ENCODE data around the gene PDE4DIP. TPM values are rescaled to one million over a fixed set of nuclear protein-coding genes. Genes with fewer than 3 reads are reported as not detected.
A peak's percentile ranks its signal among the peaks of the same experiment; 100 is the strongest.
"Not testable (repeated sequence)": the region's sequence is repeated elsewhere in the genome, so short reads cannot be mapped to it uniquely, and the experiment has no call there.

PDE4DIP gene
- total RNA-seq, 8 experiments from 2014 or later = 39.0 to 215 (median 64.9) TPM

DNA sequence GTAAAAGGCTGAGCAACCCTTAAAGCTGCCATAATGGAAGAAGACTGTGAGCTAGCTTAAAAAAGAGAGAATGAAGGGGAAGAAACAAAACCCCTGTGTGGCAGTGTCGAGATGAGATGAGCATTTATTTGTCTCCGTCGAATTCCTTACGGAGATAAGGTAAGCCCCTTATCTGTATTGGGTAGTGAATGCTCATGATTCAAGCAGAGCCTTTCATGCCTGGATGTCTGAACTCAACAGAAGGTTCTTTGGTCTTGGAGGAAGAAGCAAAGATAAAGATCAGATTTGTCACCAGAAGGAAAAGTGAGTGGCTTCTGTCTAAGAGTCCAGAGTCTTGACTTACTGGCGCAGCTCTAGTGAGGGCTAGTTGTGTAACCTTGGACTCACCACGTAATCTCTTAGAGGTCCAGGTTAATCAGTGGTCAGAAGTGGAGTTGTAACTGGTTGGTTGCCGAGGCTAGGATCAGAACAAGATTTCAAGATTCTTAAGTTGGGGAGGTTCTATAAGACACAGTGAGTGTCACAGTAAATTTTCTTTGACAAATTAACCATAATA is 146.1 kb downstream of the PDE4DIP start:
- H3K4me1 ChIP-seq (replicated peaks in 1 of 2); in situ Hi-C loops (cut with MboI; ENCODE audit: low pct_unique_long_range_greater_than_20kb in 2 of 9, low sequenced_read_pairs in 9 of 9, unreplicated experiment in 9 of 9); H3K4me3 ChIP-seq; ATAC-seq (replicated peaks in 6 of 8); H3K27ac ChIP-seq: not testable (repeated sequence)
- WGBS, 10 experiments = 77 to 100% (median 87%) methylated on average over 1 to 4 of the region's 7 CpGs; no CpG with 5 or more reads in 6 of the 10 experiments

- H3K4me1 ChIP-seq (replicated peaks in 1 of 2); H3K4me3 ChIP-seq; H3K27ac ChIP-seq; in situ Hi-C loops (cut with MboI; ENCODE audit: low pct_unique_long_range_greater_than_20kb in 2 of 9, low sequenced_read_pairs in 9 of 9, unreplicated experiment in 9 of 9): not testable (repeated sequence)
- WGBS, 10 experiments = no CpG with 5 or more reads among the region's 2 CpGs
- ATAC-seq (replicated peaks in 6 of 8) = peak in 3 of 8 experiments; percentile 9 to 31 (median 27)
Measured at GRCh38 chr1:148991818-148992217, 147.6 kb downstream of the PDE4DIP start.

- in situ Hi-C loops (cut with MboI; ENCODE audit: low pct_unique_long_range_greater_than_20kb in 2 of 9, low sequenced_read_pairs in 9 of 9, unreplicated experiment in 9 of 9); H3K4me3 ChIP-seq; H3K4me1 ChIP-seq (replicated peaks in 1 of 2); H3K27ac ChIP-seq: not testable (repeated sequence)
- ATAC-seq (replicated peaks in 6 of 8) = peak; percentile 38 to 91 (median 84)
- no CpG with 5 or more reads among the region's 2 CpGs for WGBS, 10 experiments
Measured at GRCh38 chr1:148992364-148992763, 148.1 kb downstream of the PDE4DIP start.

- H3K4me1 ChIP-seq (replicated peaks in 1 of 2); in situ Hi-C loops (cut with MboI; ENCODE audit: low pct_unique_long_range_greater_than_20kb in 2 of 9, low sequenced_read_pairs in 9 of 9, unreplicated experiment in 9 of 9); ATAC-seq (replicated peaks in 6 of 8); H3K4me3 ChIP-seq; H3K27ac ChIP-seq: not testable (repeated sequence)
- WGBS, 10 experiments = 100% methylated on average over 1 of the region's 5 CpGs; no CpG with 5 or more reads in 8 of the 10 experiments
Measured at GRCh38 chr1:148996449-148997224, 152.4 kb downstream of the PDE4DIP start.

- H3K4me1 ChIP-seq (replicated peaks in 1 of 2); in situ Hi-C loops (cut with MboI; ENCODE audit: low pct_unique_long_range_greater_than_20kb in 2 of 9, low sequenced_read_pairs in 9 of 9, unreplicated experiment in 9 of 9); H3K4me3 ChIP-seq; H3K27ac ChIP-seq; ATAC-seq (replicated peaks in 6 of 8): not testable (repeated sequence)
- WGBS, 10 experiments = no CpG with 5 or more reads among the region's 6 CpGs
Measured at GRCh38 chr1:148997405-148997804, 153.2 kb downstream of the PDE4DIP start.

DNA sequence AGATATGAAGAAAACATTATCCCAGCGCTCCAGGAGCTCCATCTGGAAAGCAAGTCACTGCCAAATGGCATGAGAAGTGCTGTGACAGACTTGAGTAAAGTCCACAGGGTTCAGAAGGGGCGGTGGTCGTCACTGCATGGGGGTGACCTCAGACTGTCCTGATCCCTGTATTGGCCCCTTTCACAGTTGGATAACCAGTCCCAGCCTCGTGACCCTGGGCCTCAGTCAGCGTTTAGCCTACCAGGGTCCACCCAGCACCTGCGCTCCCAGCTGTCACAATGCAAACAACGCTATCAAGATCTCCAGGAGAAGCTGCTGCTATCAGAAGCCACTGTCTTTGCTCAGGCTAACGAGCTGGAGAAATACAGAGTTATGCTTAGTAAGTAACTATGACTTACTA is 158.4 kb downstream of the PDE4DIP start:
- no CpG with 5 or more reads among the region's 8 CpGs for WGBS, 10 experiments
- not testable (repeated sequence) for ATAC-seq (replicated peaks in 6 of 8); H3K27ac ChIP-seq

GRCh38 chr1:149008326-149008725 is 164.1 kb downstream of the PDE4DIP start:
- H3K4me3 ChIP-seq; H3K27ac ChIP-seq; H3K4me1 ChIP-seq (replicated peaks in 1 of 2); in situ Hi-C loops (cut with MboI; ENCODE audit: low pct_unique_long_range_greater_than_20kb in 2 of 9, low sequenced_read_pairs in 9 of 9, unreplicated experiment in 9 of 9); ATAC-seq (replicated peaks in 6 of 8): not testable (repeated sequence)
- no CpG with 5 or more reads among the region's 4 CpGs for WGBS, 10 experiments

More for the DNA sequence above, 158.4 kb downstream of the PDE4DIP start:
- H3K4me3 ChIP-seq; H3K4me1 ChIP-seq (replicated peaks in 1 of 2); in situ Hi-C loops (cut with MboI; ENCODE audit: low pct_unique_long_range_greater_than_20kb in 2 of 9, low sequenced_read_pairs in 9 of 9, unreplicated experiment in 9 of 9): not testable (repeated sequence)

GRCh38 chr1:149008769-149009168 is 164.5 kb downstream of the PDE4DIP start:
- in situ Hi-C loops (cut with MboI; ENCODE audit: low pct_unique_long_range_greater_than_20kb in 2 of 9, low sequenced_read_pairs in 9 of 9, unreplicated experiment in 9 of 9); H3K27ac ChIP-seq; H3K4me1 ChIP-seq (replicated peaks in 1 of 2); H3K4me3 ChIP-seq; ATAC-seq (replicated peaks in 6 of 8): not testable (repeated sequence)
- WGBS, 10 experiments = no CpG with 5 or more reads among the region's 2 CpGs

DNA sequence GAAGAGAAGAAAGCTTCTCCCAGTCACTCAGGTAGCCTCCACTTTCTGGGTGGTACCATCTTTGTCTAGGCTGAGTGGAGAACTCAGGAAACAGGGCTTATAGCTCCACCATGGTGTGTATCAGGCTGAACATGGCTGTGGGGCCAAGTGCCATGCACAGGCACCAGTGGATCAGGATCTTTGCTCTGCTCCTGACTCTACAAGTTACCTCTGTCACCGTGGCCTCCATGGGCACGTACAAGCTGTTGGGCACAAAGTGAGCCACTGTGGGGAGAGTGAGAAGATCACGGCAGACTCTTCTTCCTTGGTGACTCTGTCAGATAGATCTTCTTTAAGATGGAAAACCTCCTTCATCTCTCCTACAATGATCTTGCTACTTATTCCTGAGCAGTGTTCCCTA is 165.5 kb downstream of the PDE4DIP start:
- H3K27ac ChIP-seq; in situ Hi-C loops (cut with MboI; ENCODE audit: low pct_unique_long_range_greater_than_20kb in 2 of 9, low sequenced_read_pairs in 9 of 9, unreplicated experiment in 9 of 9); ATAC-seq (replicated peaks in 6 of 8); H3K4me3 ChIP-seq; H3K4me1 ChIP-seq (replicated peaks in 1 of 2): not testable (repeated sequence)
- WGBS, 10 experiments = 84 to 100% methylated on average over 3 of the region's 3 CpGs; no CpG with 5 or more reads in 8 of the 10 experiments

DNA sequence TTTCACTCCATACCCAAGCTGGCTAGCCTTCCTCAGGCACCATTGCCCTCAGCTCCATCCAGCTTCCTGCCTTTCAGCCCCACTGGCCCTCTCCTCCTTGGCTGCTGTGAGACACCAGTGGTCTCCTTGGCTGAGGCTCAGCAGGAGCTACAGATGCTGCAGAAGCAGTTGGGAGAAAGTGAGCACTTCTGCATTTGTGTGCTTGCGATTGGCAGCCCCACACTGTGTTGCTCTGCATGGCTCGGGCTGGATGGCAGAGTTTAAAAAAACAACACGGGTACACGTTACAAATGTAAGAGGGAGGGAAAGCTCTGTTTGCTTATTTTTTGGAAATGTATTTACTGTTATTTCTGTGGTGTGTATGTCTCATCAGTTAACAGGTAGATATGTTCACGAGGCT is 168.4 kb downstream of the PDE4DIP start:
- H3K27ac ChIP-seq; H3K4me1 ChIP-seq (replicated peaks in 1 of 2); ATAC-seq (replicated peaks in 6 of 8); in situ Hi-C loops (cut with MboI; ENCODE audit: low pct_unique_long_range_greater_than_20kb in 2 of 9, low sequenced_read_pairs in 9 of 9, unreplicated experiment in 9 of 9); H3K4me3 ChIP-seq: not testable (repeated sequence)
- no CpG with 5 or more reads among the region's 5 CpGs for WGBS, 10 experiments

GRCh38 chr1:149013513-149013912 is 169.3 kb downstream of the PDE4DIP start:
- ATAC-seq (replicated peaks in 6 of 8); H3K27ac ChIP-seq; in situ Hi-C loops (cut with MboI; ENCODE audit: low pct_unique_long_range_greater_than_20kb in 2 of 9, low sequenced_read_pairs in 9 of 9, unreplicated experiment in 9 of 9); H3K4me3 ChIP-seq; H3K4me1 ChIP-seq (replicated peaks in 1 of 2): not testable (repeated sequence)
- WGBS, 10 experiments = no CpG with 5 or more reads among the region's 4 CpGs

GRCh38 chr1:149015522-149015921 is 171.3 kb downstream of the PDE4DIP start:
- no CpG with 5 or more reads among the region's 3 CpGs for WGBS, 10 experiments
- in situ Hi-C loops (cut with MboI; ENCODE audit: low pct_unique_long_range_greater_than_20kb in 2 of 9, low sequenced_read_pairs in 9 of 9, unreplicated experiment in 9 of 9); H3K4me3 ChIP-seq; H3K27ac ChIP-seq; H3K4me1 ChIP-seq (replicated peaks in 1 of 2): not testable (repeated sequence)
- peak in 2 of 8 experiments; percentile 22 to 32 for ATAC-seq (replicated peaks in 6 of 8)

- H3K4me1 ChIP-seq (replicated peaks in 1 of 2); ATAC-seq (replicated peaks in 6 of 8); H3K4me3 ChIP-seq; in situ Hi-C loops (cut with MboI; ENCODE audit: low pct_unique_long_range_greater_than_20kb in 2 of 9, low sequenced_read_pairs in 9 of 9, unreplicated experiment in 9 of 9); H3K27ac ChIP-seq: not testable (repeated sequence)
- no CpG with 5 or more reads among the region's 2 CpGs for WGBS, 10 experiments
Measured at GRCh38 chr1:149016626-149017025, 172.4 kb downstream of the PDE4DIP start.

- H3K4me1 ChIP-seq (replicated peaks in 1 of 2); H3K27ac ChIP-seq; H3K4me3 ChIP-seq; ATAC-seq (replicated peaks in 6 of 8); in situ Hi-C loops (cut with MboI; ENCODE audit: low pct_unique_long_range_greater_than_20kb in 2 of 9, low sequenced_read_pairs in 9 of 9, unreplicated experiment in 9 of 9): not testable (repeated sequence)
- no CpG with 5 or more reads among the region's 3 CpGs for WGBS, 10 experiments
Measured at GRCh38 chr1:149018577-149018976, 174.3 kb downstream of the PDE4DIP start.
